Esophagus mucosa (tissue), 1 donor: ENCODE data around the gene SHROOM2. TPM values are rescaled to one million over a fixed set of nuclear protein-coding genes. Genes with fewer than 3 reads are reported as not detected.
A peak's percentile ranks its signal among the peaks of the same experiment; 100 is the strongest.

ENCODE experiments used
- ATAC-seq: fragments of 200-7000 bp; cut with Tn5 transposase; one replicate; pipeline ENCODE4 v1.9.1; 2020
- total RNA-seq: library from RNA; stranded (reverse); gene quantifications from one replicate; pipeline ENCODE4 v1.2.4, GENCODE V29; 2023
- donor health status: DM: yes; HTN: yes; CAD: no.

SHROOM2 gene
- total RNA-seq, 1 donor from 2014 or later: 7.7 TPM

GRCh38 chrX:9866633-9867032, 80.4 kb downstream of the SHROOM2 start:
- no peak for ATAC-seq

DNA sequence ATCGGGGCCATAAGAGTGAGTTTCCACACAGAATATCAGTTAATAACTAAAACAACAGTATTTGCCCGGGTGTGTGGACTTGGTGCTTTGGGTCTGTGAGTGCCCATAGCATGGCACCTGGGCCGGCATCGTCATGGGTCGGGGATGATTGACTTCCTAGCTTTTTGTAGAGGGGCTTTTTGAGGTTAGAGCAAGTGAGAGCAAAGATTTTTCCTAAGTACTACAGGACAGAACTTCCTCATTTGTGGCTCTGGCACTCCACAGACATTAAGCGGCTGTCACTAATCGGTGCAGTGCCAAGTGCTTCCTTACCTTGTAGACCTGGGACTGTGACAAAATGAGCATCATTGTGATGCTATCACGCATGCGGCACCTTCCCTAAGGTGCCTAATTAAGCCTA, 81.0 kb downstream of the SHROOM2 start:
- ATAC-seq: no peak

DNA sequence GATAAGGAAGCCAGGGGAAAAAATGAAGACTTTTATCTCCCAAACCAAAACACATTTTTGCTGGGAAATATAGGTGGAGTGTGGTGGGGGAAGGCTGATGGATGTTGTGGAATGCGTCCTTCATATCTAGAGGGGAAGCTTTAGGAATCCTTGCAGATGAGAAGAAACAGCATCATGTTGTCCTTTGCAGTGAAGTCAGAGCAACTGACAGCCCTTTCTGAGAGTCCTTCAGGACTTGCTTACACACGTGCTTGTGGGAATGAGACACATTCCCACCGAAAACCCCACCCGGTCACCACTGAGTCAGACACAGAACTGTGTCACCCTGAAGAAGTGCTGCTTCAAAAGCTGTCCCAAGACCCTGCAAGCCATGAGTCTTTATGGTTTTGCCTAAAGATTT, 81.5 kb downstream of the SHROOM2 start:
- no peak for ATAC-seq

GRCh38 chrX:9871701-9872268, 85.6 kb downstream of the SHROOM2 start:
- no peak for ATAC-seq

DNA sequence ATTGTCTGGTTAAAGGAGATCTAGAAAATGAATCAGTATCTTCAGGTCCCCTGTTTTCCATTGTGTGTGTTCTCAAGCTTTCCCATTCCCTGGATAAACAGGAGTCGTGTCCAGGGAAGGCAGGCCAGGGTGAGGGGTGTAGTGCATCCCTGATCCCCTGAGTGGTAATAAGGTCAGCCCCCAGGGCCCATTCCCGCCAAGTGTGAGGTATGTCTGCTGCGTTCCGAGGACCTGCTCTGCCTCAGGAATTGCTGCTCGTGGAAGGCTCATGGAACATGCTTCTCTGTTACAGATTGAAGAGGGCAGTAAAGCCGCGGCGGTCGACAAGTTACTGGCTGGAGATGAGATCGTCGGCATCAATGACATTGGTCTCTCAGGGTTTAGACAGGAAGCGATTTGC, 87.1 kb downstream of the SHROOM2 start:
- ATAC-seq: no peak

- peak; percentile 66 for ATAC-seq
These were observed 87.7 kb downstream of the SHROOM2 start for GRCh38 chrX:9873952-9874351.

DNA sequence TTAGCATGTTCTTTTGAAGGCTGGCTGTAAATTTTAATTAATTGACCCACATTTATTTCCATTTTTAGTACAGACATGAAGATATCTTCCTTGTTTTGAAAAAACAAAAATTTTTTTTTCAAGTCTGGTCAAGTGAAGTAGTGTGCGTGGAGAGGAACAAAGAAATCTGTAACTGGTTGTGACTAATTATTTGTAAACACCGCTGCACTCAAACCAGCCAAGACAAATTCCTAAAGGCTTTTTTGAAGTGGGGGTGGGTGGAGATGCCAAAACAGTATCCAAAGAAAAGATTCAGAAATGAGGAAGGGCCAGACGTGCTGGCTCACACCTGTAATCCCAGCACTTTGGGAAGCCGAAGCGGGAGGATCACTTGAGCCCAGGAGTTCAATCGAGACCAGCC, 88.3 kb downstream of the SHROOM2 start:
- ATAC-seq: no peak

GRCh38 chrX:9875801-9876200, 89.6 kb downstream of the SHROOM2 start:
- no peak for ATAC-seq

GRCh38 chrX:9876201-9876600, 90.0 kb downstream of the SHROOM2 start:
- no peak for ATAC-seq

- no peak for ATAC-seq
These were observed 92.1 kb downstream of the SHROOM2 start for GRCh38 chrX:9878146-9878820.

DNA sequence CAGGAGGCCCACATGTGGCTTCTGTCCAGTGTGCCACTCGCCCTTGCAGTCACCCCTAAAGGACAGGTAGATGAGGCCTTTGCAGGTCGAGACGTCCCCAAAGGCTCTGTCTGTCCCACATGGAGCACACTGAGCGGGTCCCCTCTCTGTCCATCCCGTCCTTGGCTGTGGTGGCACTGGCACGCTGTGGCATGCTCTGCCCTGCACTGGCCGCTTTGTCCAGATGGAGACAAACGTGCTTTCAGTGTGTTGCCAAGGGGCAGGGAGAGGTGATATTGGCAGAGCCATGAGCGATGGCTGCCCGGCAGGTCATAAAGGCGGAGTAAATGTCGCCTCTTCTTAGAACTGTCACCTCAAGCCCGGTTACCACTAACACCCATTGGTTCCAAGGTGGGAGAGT, 94.0 kb downstream of the SHROOM2 start:
- no peak for ATAC-seq

DNA sequence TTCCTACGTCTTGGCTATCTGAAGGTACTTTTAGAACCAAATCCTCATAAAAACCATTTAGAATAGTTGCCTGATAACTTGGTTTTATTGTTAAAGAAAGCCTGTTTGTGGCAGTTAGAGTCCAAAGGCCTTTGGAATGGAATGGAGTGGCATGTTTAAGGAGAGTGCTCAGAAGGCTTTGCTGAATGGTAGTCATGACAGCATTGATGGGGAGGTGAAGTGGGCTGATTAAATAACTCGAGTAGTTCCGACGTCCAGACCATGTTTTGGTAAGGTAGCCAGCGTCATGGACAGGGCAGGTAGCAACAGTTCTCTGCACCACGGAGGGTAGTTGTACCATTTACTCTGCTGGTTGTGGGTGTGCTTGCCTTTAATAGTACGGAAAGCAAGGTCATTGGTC, 94.6 kb downstream of the SHROOM2 start:
- ATAC-seq: no peak

GRCh38 chrX:9882669-9883446, 96.6 kb downstream of the SHROOM2 start:
- no peak for ATAC-seq

DNA sequence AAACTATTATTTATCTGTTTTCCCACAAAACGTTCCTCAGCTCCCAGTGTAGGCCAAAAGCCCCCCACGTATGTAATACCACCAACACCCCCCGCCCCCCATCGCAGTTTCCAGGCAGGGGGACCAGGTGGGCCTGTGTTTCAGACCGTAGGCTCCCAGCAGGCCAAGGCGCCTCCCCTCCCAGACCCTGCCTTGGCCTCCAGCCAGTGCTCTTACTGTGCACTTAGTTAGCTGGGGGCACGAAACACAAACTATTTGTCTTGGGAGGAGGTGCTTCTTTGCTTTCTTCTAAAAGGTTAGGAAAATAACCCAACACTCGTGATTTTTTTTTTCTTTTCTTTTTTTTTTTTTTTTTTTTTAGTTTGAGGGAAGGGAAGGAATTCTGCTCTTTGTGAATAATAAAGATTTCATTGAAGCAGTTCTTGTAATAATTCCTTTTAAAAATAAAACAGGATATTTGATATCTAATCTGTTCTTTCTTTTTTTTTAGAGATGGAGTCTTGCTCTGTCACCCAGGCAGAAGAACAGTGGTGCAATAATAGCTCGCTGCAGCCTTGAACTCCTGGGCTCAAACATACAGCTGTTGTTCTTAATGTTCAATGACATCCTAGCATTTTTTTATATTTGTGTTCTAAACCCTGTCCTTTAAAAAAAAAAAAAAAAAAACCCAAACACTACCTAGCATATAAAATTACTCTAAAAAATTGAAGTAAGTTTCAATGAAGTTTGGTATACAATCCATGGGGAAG, 98.0 kb downstream of the SHROOM2 start:
- no peak for ATAC-seq

- peak; percentile 72 for ATAC-seq
These were observed 98.9 kb downstream of the SHROOM2 start for GRCh38 chrX:9885150-9885549.

DNA sequence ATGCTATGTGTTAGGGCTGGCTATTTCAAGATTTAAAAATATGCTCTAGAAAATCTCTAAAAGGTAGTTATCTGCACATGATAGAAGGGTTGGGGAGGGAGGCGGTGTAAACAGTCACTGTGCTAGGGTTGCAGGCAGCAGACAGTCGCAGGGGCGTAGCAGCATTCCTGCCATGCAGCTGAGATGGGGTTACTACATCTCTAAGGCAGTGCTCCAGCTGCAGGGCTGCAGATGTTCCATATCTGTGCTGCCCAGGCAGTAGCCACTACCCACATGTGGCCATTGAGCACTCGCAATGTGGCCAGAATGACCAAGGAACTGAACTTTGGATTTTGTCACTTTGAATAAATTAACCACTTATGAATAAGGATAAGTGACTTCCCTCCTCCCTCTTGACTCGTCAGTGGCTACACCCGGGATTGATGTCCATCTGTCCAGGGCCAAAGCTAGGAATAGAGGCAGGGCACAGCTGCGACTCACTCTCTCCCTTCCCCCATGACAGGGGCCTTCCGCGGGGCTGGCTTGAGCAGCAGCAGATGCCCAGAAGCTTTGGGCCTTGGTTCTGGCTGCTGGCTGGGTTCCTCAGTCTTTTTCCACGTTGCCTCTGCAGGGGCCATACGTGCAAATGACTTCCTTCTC, 101.5 kb downstream of the SHROOM2 start:
- no peak for ATAC-seq

GRCh38 chrX:9888953-9889470, 102.8 kb downstream of the SHROOM2 start:
- ATAC-seq: no peak

- no peak for ATAC-seq
These were observed 104.5 kb downstream of the SHROOM2 start for GRCh38 chrX:9890681-9891091.

- ATAC-seq: no peak
These were observed 109.1 kb downstream of the SHROOM2 start for GRCh38 chrX:9895225-9895912.

- no peak for ATAC-seq
These were observed 111.5 kb downstream of the SHROOM2 start for GRCh38 chrX:9897761-9898161.

- no peak for ATAC-seq
These were observed 113.4 kb downstream of the SHROOM2 start for GRCh38 chrX:9899640-9900111.

- peak; percentile 30 for ATAC-seq
These were observed 116.4 kb downstream of the SHROOM2 start for GRCh38 chrX:9902656-9903055.
